ENCODE results near the gene TEX26. TPM values are rescaled to one million over a fixed set of nuclear protein-coding genes. Genes with fewer than 3 reads are reported as not detected.

Gene TEX26
- total RNA-seq, 2 experiments from 2014 or later = not detected

DNA sequence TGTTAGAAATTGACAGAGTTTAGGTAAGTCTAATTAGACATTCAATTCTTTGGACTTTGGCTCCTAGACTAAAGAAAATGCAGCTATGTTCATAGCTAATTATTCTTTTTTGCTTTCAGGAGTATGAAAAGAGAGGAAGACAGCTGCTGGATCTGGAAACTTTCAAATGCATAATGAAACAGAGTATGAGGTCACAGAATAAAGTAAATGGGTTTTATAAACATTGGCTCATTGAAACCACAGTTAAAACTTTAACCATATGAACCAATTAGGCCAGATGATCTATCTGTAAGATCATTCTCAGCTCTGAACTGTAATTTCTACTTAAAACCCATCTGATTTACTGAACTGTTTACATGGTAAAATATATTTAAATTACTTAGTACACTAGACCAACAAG, 82.7 kb downstream of the TEX26 start:
- H3K4me3 ChIP-seq (ENCODE audit: low read length) = no peak overlapping the region
- Mint-ChIP-seq H3K27ac (no peak overlapping the region), H3K4me3 (no peak overlapping the region), H3K9me3 (no peaks in the 10 kb centered on the region), H3K27me3 (peaks cover 39% of the 10 kb centered on the region), H3K4me1 (ENCODE audit: low read depth) (no peaks in the 10 kb centered on the region), H3K36me3 (ENCODE audit: low read depth) (no peaks in the 10 kb centered on the region)
- H3K27ac ChIP-seq (ENCODE audit: low read depth in 1 of 2, low read length in 2 of 2) = no peak overlapping the region
- intact Hi-C loops (cut with DNase I, micrococcal nuclease) = no loop called here
- POLR2A ChIA-PET = no interaction called here
- no peak for TF ChIP-seq CTCF (IDR thresholded peaks at IDR 0.05)
- H3K27me3 ChIP-seq (ENCODE audit: control insufficient read depth in 1 of 2, insufficient read depth in 2 of 2, low read length in 2 of 2) = no peaks in the 10 kb centered on the region
- ATAC-seq (ENCODE audit: poor library complexity) = no peak
- H3K36me3 ChIP-seq (ENCODE audit: insufficient read depth, low read length) = no peaks in the 10 kb centered on the region
- no peak for DNase-seq
- no peaks in the 10 kb centered on the region for H3K4me1 ChIP-seq (ENCODE audit: insufficient read depth, low read length)
- CTCF ChIA-PET = no interaction called here
- peaks cover 0 to 6% of the 10 kb centered on the region in 2 experiments for H3K9me3 ChIP-seq (ENCODE audit: control insufficient read depth in 1 of 2, insufficient read depth in 1 of 2, low read length in 2 of 2)

DNA sequence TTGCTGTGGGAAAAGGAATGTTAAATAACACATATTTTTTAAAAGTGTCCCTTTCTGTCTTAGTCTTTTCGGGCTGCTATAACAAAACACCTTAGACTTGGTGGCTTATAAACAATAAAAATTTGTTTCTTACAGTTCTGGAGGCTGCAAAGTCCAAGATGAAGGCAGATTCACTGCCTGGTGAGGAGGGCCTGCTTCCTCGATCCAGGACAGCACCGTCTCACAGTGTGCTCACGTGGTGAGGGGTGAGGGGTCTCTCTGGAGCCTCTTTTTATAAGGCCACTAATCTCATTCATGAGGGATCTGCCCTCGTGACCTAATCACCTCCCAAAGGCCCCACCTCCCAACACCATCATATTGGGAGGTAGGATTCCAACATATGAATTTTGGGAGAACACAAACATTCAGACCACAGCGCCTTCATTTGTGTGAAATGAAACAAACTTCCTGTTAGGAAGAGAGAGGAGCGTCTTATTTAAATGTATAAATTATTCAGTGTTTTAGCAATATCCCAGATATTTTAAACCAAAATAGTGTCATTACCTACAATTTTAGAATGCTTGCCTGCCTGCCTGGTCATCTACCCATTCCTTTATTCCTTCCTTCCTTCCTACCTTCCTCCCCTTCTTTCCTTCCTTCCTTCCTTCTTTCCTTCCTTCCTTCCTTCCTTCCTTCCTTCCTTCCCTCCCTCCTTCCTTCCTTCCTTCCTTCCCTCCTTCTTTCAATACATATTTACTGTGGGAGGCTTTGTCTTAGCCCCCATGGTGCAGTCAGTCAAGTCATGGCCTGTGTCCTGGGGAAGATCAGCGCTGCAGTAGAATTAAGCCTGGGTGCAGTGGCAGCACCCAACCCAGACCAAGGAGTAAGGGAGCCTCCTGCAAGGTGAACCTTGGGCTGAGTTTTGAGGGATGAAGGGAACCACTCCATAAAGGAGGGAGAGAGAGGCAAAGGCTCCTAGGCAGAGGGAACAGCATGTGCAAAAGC, 84.2 kb downstream of the TEX26 start:
- Mint-ChIP-seq H3K9me3 (no peaks in the 10 kb centered on the region), H3K4me1 (ENCODE audit: low read depth) (no peaks in the 10 kb centered on the region), H3K36me3 (ENCODE audit: low read depth) (no peaks in the 10 kb centered on the region), H3K4me3 (no peak overlapping the region), H3K27ac (no peak overlapping the region), H3K27me3 (peaks cover 37% of the 10 kb centered on the region)
- Histone ChIP-seq H3K9me3 (ENCODE audit: control insufficient read depth in 1 of 2, insufficient read depth in 1 of 2, low read length in 2 of 2) (peaks cover 0 to 6% of the 10 kb centered on the region in 2 experiments), H3K4me1 (ENCODE audit: insufficient read depth, low read length) (no peaks in the 10 kb centered on the region), H3K27me3 (ENCODE audit: control insufficient read depth in 1 of 2, insufficient read depth in 2 of 2, low read length in 2 of 2) (peaks cover 0 to 4% of the 10 kb centered on the region in 2 experiments), H3K27ac (ENCODE audit: low read depth in 1 of 2, low read length in 2 of 2) (no peak overlapping the region), H3K36me3 (ENCODE audit: insufficient read depth, low read length) (no peaks in the 10 kb centered on the region), H3K4me3 (ENCODE audit: low read length) (no peak overlapping the region)
- intact Hi-C loops (cut with DNase I, micrococcal nuclease) = no loop called here
- ChIA-PET CTCF (no interaction called here), POLR2A (no interaction called here)
- DNase-seq (no peak), ATAC-seq (ENCODE audit: poor library complexity) (no peak)
- no peak for TF ChIP-seq CTCF (IDR thresholded peaks at IDR 0.05)

DNA sequence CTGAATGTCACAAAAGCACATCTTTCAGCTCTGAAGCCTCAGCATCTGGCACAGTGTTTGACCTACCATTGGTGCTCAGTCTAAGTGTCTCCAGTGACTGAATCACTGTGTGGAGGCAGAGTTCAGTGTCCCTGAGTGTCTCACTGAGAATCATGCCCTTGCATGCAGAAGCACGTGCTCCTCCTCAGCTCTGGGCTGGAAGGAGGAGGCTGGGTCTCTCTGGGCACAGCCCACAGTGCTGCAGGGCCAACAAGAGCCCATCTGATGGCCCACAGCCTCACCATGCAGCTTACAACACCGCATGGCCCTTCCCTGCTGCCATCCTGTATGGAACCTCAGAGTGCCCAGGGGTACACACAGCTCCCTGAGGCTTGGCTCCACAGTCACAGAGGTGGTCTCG, 86.1 kb downstream of the TEX26 start:
- Mint-ChIP-seq H3K9me3 (no peaks in the 10 kb centered on the region), H3K27me3 (peaks cover 44% of the 10 kb centered on the region), H3K4me3 (no peak overlapping the region), H3K27ac (no peak overlapping the region), H3K36me3 (ENCODE audit: low read depth) (no peaks in the 10 kb centered on the region), H3K4me1 (ENCODE audit: low read depth) (no peaks in the 10 kb centered on the region)
- intact Hi-C loops (cut with DNase I, micrococcal nuclease) = no loop called here
- peaks cover 0 to 4% of the 10 kb centered on the region in 2 experiments for H3K27me3 ChIP-seq (ENCODE audit: control insufficient read depth in 1 of 2, insufficient read depth in 2 of 2, low read length in 2 of 2)
- no peak for ATAC-seq (ENCODE audit: poor library complexity)
- H3K27ac ChIP-seq (ENCODE audit: low read depth in 1 of 2, low read length in 2 of 2) = no peak overlapping the region
- H3K9me3 ChIP-seq (ENCODE audit: control insufficient read depth in 1 of 2, insufficient read depth in 1 of 2, low read length in 2 of 2) = peaks cover 0 to 6% of the 10 kb centered on the region in 2 experiments
- no peak for TF ChIP-seq CTCF (IDR thresholded peaks at IDR 0.05)
- ChIA-PET CTCF (no interaction called here), POLR2A (no interaction called here)
- H3K36me3 ChIP-seq (ENCODE audit: insufficient read depth, low read length) = no peaks in the 10 kb centered on the region
- DNase-seq = no peak
- no peak overlapping the region for H3K4me3 ChIP-seq (ENCODE audit: low read length)
- no peaks in the 10 kb centered on the region for H3K4me1 ChIP-seq (ENCODE audit: insufficient read depth, low read length)
